Bronchial epithelial cell (primary cell): Measurements from ENCODE around the gene DNASE1L2. TPM values are rescaled to one million over a fixed set of nuclear protein-coding genes. Genes with fewer than 3 reads are reported as not detected.
"Not testable (repeated sequence)": the region's sequence is repeated elsewhere in the genome, so short reads cannot be mapped to it uniquely, and the experiment has no call there.

ENCODE experiments used
- DNase-seq: peaks from one replicate; pipeline ENCODE4 v3.0.0-alpha.2; 2010; ENCODE audit warnings: low read depth
- FAIRE-seq: peaks from 2 replicates; lab custom pipeline; 2011; peaks lifted over from hg19 to GRCh38; lab: Jason Lieb, UNC
- H3K27me3 ChIP-seq: 2 replicates; pipeline ENCODE4 v1.5.1; 2011; ENCODE audit warnings: low read length; ENCODE audit not compliant: control insufficient read depth, insufficient read depth
- H3K36me3 ChIP-seq: 2 replicates; pipeline ENCODE4 v1.5.1; 2011; ENCODE audit warnings: low read length; ENCODE audit not compliant: control insufficient read depth, insufficient read depth
- H3K4me3 ChIP-seq: 2 replicates; pipeline ENCODE4 v1.5.1; 2011; ENCODE audit warnings: mild to moderate bottlenecking, low read depth, low read length, control low read depth
- CTCF ChIP-seq: IDR thresholded peaks from 2 replicates; pipeline ENCODE4 v1.5.1; 2011; ENCODE audit warnings: mild to moderate bottlenecking, moderate library complexity, low read length, control low read depth, inconsistent platforms; ENCODE audit not compliant: insufficient read depth, severe bottlenecking
- total RNA-seq: library from RNA; depleted of rRNA; stranded (reverse); fragments of >200 nt; gene quantifications from 2 replicates; pipeline ENCODE4 v1.2.1, GENCODE V29; 2014

The DNASE1L2 gene
- total RNA-seq, 1 donor from 2014 or later = under 0.01 TPM

GRCh38 chr16:2199095-2199494 lies 37.1 kb upstream of the DNASE1L2 start:
- Histone ChIP-seq H3K4me3 (no peak overlapping the region), H3K36me3 (no peaks in the 10 kb centered on the region), H3K27me3 (peaks cover 4% of the 10 kb centered on the region)
- DNase-seq = no peak
- FAIRE-seq = no peak
- no peak for TF ChIP-seq CTCF

- no peak for FAIRE-seq
- Histone ChIP-seq H3K27me3 (peaks cover 4% of the 10 kb centered on the region), H3K36me3 (no peaks in the 10 kb centered on the region), H3K4me3 (no peak overlapping the region)
- DNase-seq = no peak
- TF ChIP-seq CTCF = no peak
Observed at GRCh38 chr16:2199621-2200139, 36.6 kb upstream of the DNASE1L2 start.

- no peak for DNase-seq
- TF ChIP-seq CTCF = no peak
- FAIRE-seq = no peak
Observed at GRCh38 chr16:2200313-2200712, 35.9 kb upstream of the DNASE1L2 start.

GRCh38 chr16:2203119-2203688 lies 33.0 kb upstream of the DNASE1L2 start:
- H3K36me3 ChIP-seq, DNase-seq, H3K27me3 ChIP-seq, H3K4me3 ChIP-seq, FAIRE-seq: not testable (repeated sequence)

More at GRCh38 chr16:2200313-2200712, 35.9 kb upstream of the DNASE1L2 start:
- no peak overlapping the region for H3K4me3 ChIP-seq
- H3K36me3 ChIP-seq = no peaks in the 10 kb centered on the region
- H3K27me3 ChIP-seq = peaks cover 3% of the 10 kb centered on the region

GRCh38 chr16:2204416-2205103 lies 31.7 kb upstream of the DNASE1L2 start:
- DNase-seq (no peak), FAIRE-seq (no peak)
- H3K27me3 ChIP-seq = no peaks in the 10 kb centered on the region
- peaks cover 14% of the 10 kb centered on the region for H3K36me3 ChIP-seq
- no peak for TF ChIP-seq CTCF
- peak overlapping the region; percentile 65 for H3K4me3 ChIP-seq

- H3K36me3 ChIP-seq = peaks cover 15% of the 10 kb centered on the region
- peak within 1 kb of the TSS; percentile 65 for H3K4me3 ChIP-seq
- FAIRE-seq (no peak), DNase-seq (peak; percentile 51)
- no peaks in the 10 kb centered on the region for H3K27me3 ChIP-seq
- TF ChIP-seq CTCF = peak; percentile 15
Observed at GRCh38 chr16:2205104-2205966, 30.9 kb upstream of the DNASE1L2 start, which contains the start of gene MLST8. Gene MLST8, plus strand, starts transcription at chr16:2205454. Its CDS starts 632 bp downstream, at chr16:2206086.
